Stimulated activated CD8-positive, alpha-beta memory T cell treated with anti-CD3 and anti-CD28 coated beads, Interleukin-12 subunit alpha, Interleukin-12 subunit beta, amount 100 ng/mL, for 24 hours (primary cell): Measurements from ENCODE around the gene CLMP.
"Not testable (repeated sequence)": the region's sequence is repeated elsewhere in the genome, so short reads cannot be mapped to it uniquely, and the experiment has no call there.

Experiments used
- DNase-seq: peaks from one replicate; pipeline ENCODE4 v3.0.0-alpha.2; 2020; ENCODE audit errors: extremely low read depth

CLMP gene

GRCh38 chr11:123168955-123169484, 26.0 kb downstream of the CLMP start:
- no peak for DNase-seq

GRCh38 chr11:123168241-123168640, 26.8 kb downstream of the CLMP start:
- DNase-seq: no peak

- no peak for DNase-seq
Measured at GRCh38 chr11:123166071-123166559, 28.9 kb downstream of the CLMP start.

- DNase-seq: no peak
Measured at GRCh38 chr11:123164732-123165450, 30.2 kb downstream of the CLMP start.

GRCh38 chr11:123163621-123164020, 31.4 kb downstream of the CLMP start:
- DNase-seq: no peak

- DNase-seq: no peak
Measured at GRCh38 chr11:123161376-123162030, 33.5 kb downstream of the CLMP start.

GRCh38 chr11:123159183-123159857, 35.7 kb downstream of the CLMP start:
- DNase-seq: no peak

GRCh38 chr11:123158033-123159003, 36.7 kb downstream of the CLMP start:
- no peak for DNase-seq

- no peak for DNase-seq
Measured at GRCh38 chr11:123152951-123153350, 42.1 kb downstream of the CLMP start.

- DNase-seq: not testable (repeated sequence)
Measured at GRCh38 chr11:123152346-123152745, 42.7 kb downstream of the CLMP start.

GRCh38 chr11:123151796-123152195, 43.3 kb downstream of the CLMP start:
- no peak for DNase-seq

GRCh38 chr11:123151366-123151765, 43.7 kb downstream of the CLMP start:
- DNase-seq: no peak

- no peak for DNase-seq
Measured at GRCh38 chr11:123150882-123151281, 44.2 kb downstream of the CLMP start.

- no peak for DNase-seq
Measured at GRCh38 chr11:123148965-123149364, 46.1 kb downstream of the CLMP start.

- no peak for DNase-seq
Measured at GRCh38 chr11:123145661-123146060, 49.4 kb downstream of the CLMP start.

- DNase-seq: no peak
Measured at GRCh38 chr11:123145220-123145619, 49.8 kb downstream of the CLMP start.

GRCh38 chr11:123144707-123145106, 50.3 kb downstream of the CLMP start:
- no peak for DNase-seq

GRCh38 chr11:123143921-123144320, 51.1 kb downstream of the CLMP start:
- DNase-seq: no peak

GRCh38 chr11:123143476-123143875, 51.6 kb downstream of the CLMP start:
- DNase-seq: no peak

- DNase-seq: no peak
Measured at GRCh38 chr11:123139206-123139605, 55.8 kb downstream of the CLMP start.
